Esophagus muscularis mucosa (tissue), 4 donors: ENCODE results near the gene VAMP5. TPM values are rescaled to one million over a fixed set of nuclear protein-coding genes. Genes with fewer than 3 reads are reported as not detected.

Experiments used
- DNase-seq: peaks from one replicate; pipeline ENCODE4 v3.0.0-alpha.2; 2017; ENCODE audit errors: extremely low spot score
- H3K27ac ChIP-seq, 4 donors: fragments of 200-600 bp; sonication (generic); replicated peaks in 1 of 4; 1 replicate in 3 of 4; 2 replicates in 1 of 4; pipeline ENCODE4 v1.5.1; 2016 to 2019; ENCODE audit warnings: mild to moderate bottlenecking in 1 of 4
- H3K27me3 ChIP-seq, 4 donors: fragments of 200-600 bp; sonication (generic); one replicate each; pipeline versions ENCODE4 v1.5.1 to v1.6.0; 2016 to 2019
- H3K36me3 ChIP-seq, 4 donors: fragments of 200-600 bp; sonication (generic); one replicate each; pipeline ENCODE4 v1.5.1; 2016 to 2019
- H3K4me1 ChIP-seq, 4 donors: fragments of 200-600 bp; sonication (generic); one replicate each; pipeline ENCODE4 v1.5.1; 2016 to 2019
- H3K4me3 ChIP-seq, 4 donors: fragments of 200-600 bp; sonication (generic); 1 replicate in 2 of 4; 2 replicates in 2 of 4; pipeline ENCODE4 v1.5.1; 2016 to 2019; ENCODE audit warnings: mild to moderate bottlenecking in 4 of 4, moderate library complexity in 1 of 4
- H3K9me3 ChIP-seq, 4 donors: fragments of 200-600 bp; sonication (generic); 1 replicate in 3 of 4; 2 replicates in 1 of 4; pipeline ENCODE4 v1.5.1; 2016 to 2019
- CTCF ChIP-seq, 3 experiments: fragments of 200-600 bp in 2 of 3; fragments of 450-650 bp in 1 of 3; sonication (generic) in 2 of 3; IDR thresholded peaks; one replicate each; pipeline ENCODE4 v1.5.1; 2017 to 2019; ENCODE audit warnings: antibody characterized with exemption in 3 of 3, mild to moderate bottlenecking in 2 of 3, moderate library complexity in 1 of 3
- EP300 ChIP-seq: sonication (generic); formaldehyde crosslinking; IDR thresholded peaks from one replicate; pipeline ENCODE4 v1.6.1; 2017; ENCODE audit warnings: antibody characterized with exemption
- POLR2A ChIP-seq: fragments of 450-650 bp; IDR thresholded peaks from one replicate; pipeline ENCODE4 v1.6.1; 2017; ENCODE audit warnings: antibody characterized with exemption, moderate library complexity, mild to moderate bottlenecking, low read depth
- POLR2AphosphoS5 ChIP-seq, 2 donors: sonication (generic); formaldehyde crosslinking; IDR thresholded peaks; one replicate each; pipeline ENCODE4 v1.6.1; 2017; ENCODE audit warnings: antibody characterized with exemption in 2 of 2
- WGBS: methylation state at CpG from one replicate; pipeline ENCODE4 v1.1.5; 2018; 5-methylcytosine and 5-hydroxymethylcytosine counted together
- intact Hi-C: fragments of 100-400 bp; cut with DNase I; formaldehyde crosslinking; loops from one replicate; pipeline ENCODE4 v1.15.1; 2023
- total RNA-seq, 4 donors: library from RNA; depleted of rRNA; stranded (reverse); fragments of >200 nt; gene quantifications; one replicate each; pipeline versions ENCODE4 v1.1.0 to v1.2.1, GENCODE V29; 2016

VAMP5 gene
- total RNA-seq, 4 donors from 2014 or later, result 35.6 to 50.7 (median 42.0) TPM

- Histone ChIP-seq H3K36me3 (no peaks in the 10 kb centered on the region), H3K4me1 (peaks cover 20 to 42% (median 38%) of the 10 kb centered on the region in 4 donors), H3K27me3 (no peaks in the 10 kb centered on the region), H3K9me3 (no peaks in the 10 kb centered on the region), H3K27ac (peak overlapping the region; percentile 53 to 74 (median 70)), H3K4me3 (peak overlapping the region in 2 of 4 donors; percentile 34 to 54)
- intact Hi-C loops, result no loop called here
- no peak for DNase-seq
- WGBS, result 79% methylated on average over 3 of the region's 3 CpGs
- TF ChIP-seq POLR2A (no peak), POLR2AphosphoS5 (IDR thresholded peaks at IDR 0.05) (no peak), EP300 (no peak), CTCF (IDR thresholded peaks at IDR 0.05) (no peak)
These were observed 7.2 kb upstream of the VAMP5 start for GRCh38 chr2:85577063-85577385.

- intact Hi-C loops, result no loop called here
- DNase-seq, result no peak
- Histone ChIP-seq H3K4me3 (peak within 1 kb of the TSS; percentile 34 to 54 (median 36)), H3K4me1 (peaks cover 20 to 42% (median 38%) of the 10 kb centered on the region in 4 donors), H3K27ac (peak within 1 kb of the TSS; percentile 53 to 74 (median 70)), H3K27me3 (no peaks in the 10 kb centered on the region), H3K36me3 (no peaks in the 10 kb centered on the region), H3K9me3 (no peaks in the 10 kb centered on the region)
- 60% methylated on average over 17 of the region's 19 CpGs for WGBS
- TF ChIP-seq CTCF (IDR thresholded peaks at IDR 0.05), result no peak
- TF ChIP-seq POLR2A, result no peak
- no peak for TF ChIP-seq POLR2AphosphoS5 (IDR thresholded peaks at IDR 0.05)
These were observed 6.6 kb upstream of the VAMP5 start, which contains the start of gene VAMP8 for GRCh38 chr2:85577386-85578242. Gene VAMP8 (plus strand): TSS chr2:85577586. CDS start chr2:85577647, 61 bp downstream.

- H3K9me3 ChIP-seq, result no peaks in the 10 kb centered on the region
- peak overlapping the region; percentile 53 to 74 (median 70) for H3K27ac ChIP-seq
- no peak for DNase-seq
- H3K4me1 ChIP-seq, result peaks cover 21 to 45% (median 41%) of the 10 kb centered on the region in 4 donors
- no peaks in the 10 kb centered on the region for H3K36me3 ChIP-seq
- WGBS, result 57% methylated on average over 14 of the region's 19 CpGs
- intact Hi-C loops, result no loop called here
- H3K4me3 ChIP-seq, result peak overlapping the region; percentile 34 to 54 (median 36)
- H3K27me3 ChIP-seq, result no peaks in the 10 kb centered on the region
- TF ChIP-seq POLR2AphosphoS5 (IDR thresholded peaks at IDR 0.05), result peak in 1 of 2 donors; percentile 44
- no peak for TF ChIP-seq EP300
These were observed 5.7 kb upstream of the VAMP5 start for GRCh38 chr2:85578243-85579180.

- H3K27me3 ChIP-seq, result no peaks in the 10 kb centered on the region
- no peaks in the 10 kb centered on the region for H3K9me3 ChIP-seq
- 56% methylated on average over 6 of the region's 6 CpGs for WGBS
- peaks cover 26 to 54% (median 49%) of the 10 kb centered on the region in 4 donors for H3K4me1 ChIP-seq
- peak overlapping the region; percentile 53 to 74 (median 70) for H3K27ac ChIP-seq
- no peaks in the 10 kb centered on the region for H3K36me3 ChIP-seq
- no peak for TF ChIP-seq POLR2AphosphoS5 (IDR thresholded peaks at IDR 0.05)
- no peak for TF ChIP-seq CTCF (IDR thresholded peaks at IDR 0.05)
- no peak for TF ChIP-seq POLR2A
- TF ChIP-seq EP300, result no peak
- DNase-seq, result no peak
- intact Hi-C loops, result no loop called here
- H3K4me3 ChIP-seq, result peak overlapping the region in 2 of 4 donors; percentile 36 to 54
These were observed 4.8 kb upstream of the VAMP5 start for GRCh38 chr2:85579266-85579935.
